GM23338 (cell line): ENCODE results near the gene TMEM59. TPM values are rescaled to one million over a fixed set of nuclear protein-coding genes. Genes with fewer than 3 reads are reported as not detected.

Experiments used
- ATAC-seq: fragments of 200-7000 bp; cut with Tn5 transposase; 3 replicates; pipeline ENCODE4 v1.9.1; 2020
- DNase-seq: peaks from one replicate; pipeline ENCODE4 v3.0.0-alpha.2; 2015; ENCODE audit warnings: low spot score
- H2AFZ ChIP-seq: fragments of 200-600 bp; sonication (generic); 2 replicates; pipeline ENCODE4 v1.8.0; 2016; ENCODE audit warnings: antibody characterized with exemption, mild to moderate bottlenecking, moderate library complexity
- H3F3A ChIP-seq: fragments of 200-600 bp; sonication (generic); replicated peaks from 2 replicates; pipeline ENCODE4 v1.8.0; 2017; ENCODE audit warnings: antibody characterized with exemption, mixed run types, low read depth
- H3K27ac ChIP-seq: fragments of 200-600 bp; sonication (generic); 2 replicates; pipeline ENCODE4 v1.6.1; 2016; ENCODE audit warnings: low read depth
- H3K27me3 ChIP-seq: fragments of 200-600 bp; sonication (generic); 2 replicates; pipeline ENCODE4 v1.8.0; 2016; ENCODE audit warnings: mild to moderate bottlenecking, mixed run types, moderate library complexity; ENCODE audit not compliant: insufficient read depth
- H3K36me3 ChIP-seq: fragments of 200-600 bp; sonication (generic); 2 replicates; pipeline ENCODE4 v1.8.0; 2016; ENCODE audit warnings: mild to moderate bottlenecking; ENCODE audit not compliant: insufficient read depth
- H3K4me1 ChIP-seq: fragments of 200-600 bp; sonication (generic); 2 replicates; pipeline ENCODE4 v1.8.0; 2016; ENCODE audit warnings: mild to moderate bottlenecking, moderate library complexity; ENCODE audit not compliant: insufficient read depth
- H3K4me2 ChIP-seq: fragments of 200-600 bp; sonication (generic); 2 replicates; pipeline ENCODE4 v1.7.1; 2017; ENCODE audit warnings: mixed run types
- H3K4me3 ChIP-seq: fragments of 200-600 bp; sonication (generic); 2 replicates; pipeline ENCODE4 v1.6.1; 2016; ENCODE audit warnings: mixed run types
- H3K79me2 ChIP-seq: fragments of 200-600 bp; sonication (generic); replicated peaks from 2 replicates; pipeline ENCODE4 v1.8.0; 2017; ENCODE audit warnings: mild to moderate bottlenecking; ENCODE audit not compliant: insufficient read depth
- H3K9me2 ChIP-seq: fragments of 200-600 bp; sonication (generic); 2 replicates; pipeline ENCODE4 v1.8.0; 2017; ENCODE audit not compliant: insufficient read depth
- H4K20me1 ChIP-seq: fragments of 200-600 bp; sonication (generic); replicated peaks from 2 replicates; pipeline ENCODE4 v1.8.0; 2017; ENCODE audit warnings: mild to moderate bottlenecking; ENCODE audit not compliant: insufficient read depth
- H3K27ac Mint-ChIP-seq: 2 replicates; pipeline ENCODE4 v1.8.0; 2020; ENCODE audit warnings: inconsistent platforms, mild to moderate bottlenecking, moderate library complexity, mixed read lengths
- H3K27me3 Mint-ChIP-seq: 3 replicates; pipeline ENCODE4 v1.8.0; 2022; ENCODE audit warnings: low read depth, mild to moderate bottlenecking, moderate library complexity, mixed read lengths, inconsistent platforms; ENCODE audit not compliant: insufficient read depth, poor library complexity
- H3K36me3 Mint-ChIP-seq: 3 replicates; pipeline ENCODE4 v1.8.0; 2021; ENCODE audit warnings: low read depth, mild to moderate bottlenecking, inconsistent platforms, moderate library complexity, mixed read lengths
- H3K4me1 Mint-ChIP-seq: 3 replicates; pipeline ENCODE4 v1.8.0; 2020; ENCODE audit warnings: mild to moderate bottlenecking, inconsistent platforms, mixed read lengths
- H3K4me3 Mint-ChIP-seq: 3 replicates; pipeline ENCODE4 v1.8.0; 2021; ENCODE audit warnings: moderate library complexity, mild to moderate bottlenecking, inconsistent platforms, mixed read lengths
- H3K9me3 Mint-ChIP-seq: 3 replicates; pipeline ENCODE4 v1.8.0; 2020; ENCODE audit warnings: moderate library complexity, mild to moderate bottlenecking, inconsistent platforms, mixed read lengths
- CREB1 ChIP-seq: fragments of 250-450 bp; sonication (Bioruptor Pico); IDR thresholded peaks from 2 replicates; pipeline ENCODE4 v1.5.0; 2020; ENCODE audit warnings: low read depth, mild to moderate bottlenecking, moderate library complexity
- CTCF ChIP-seq, 2 experiments: fragments of 200-600 bp in 1 of 2; sonication (generic) in 1 of 2; conservative IDR thresholded peaks; 2 replicates each; pipeline versions ENCODE4 v1.5.1 to v1.6.1; 2016 to 2017; ENCODE audit warnings: antibody characterized with exemption in 2 of 2, low read depth in 2 of 2, mild to moderate bottlenecking in 2 of 2, moderate library complexity in 1 of 2
- ETS1 ChIP-seq: IDR thresholded peaks from 2 replicates; pipeline ENCODE4 v1.6.1; 2016; ENCODE audit warnings: antibody characterized with exemption
- EZH2phosphoT487 ChIP-seq: fragments of 200-600 bp; sonication (generic); IDR thresholded peaks from one replicate; pipeline ENCODE4 v1.8.1; 2018; ENCODE audit warnings: antibody characterized with exemption; ENCODE audit not compliant: unreplicated experiment
- JUNB ChIP-seq: IDR thresholded peaks from one replicate; pipeline ENCODE4 v1.6.1; 2016; ENCODE audit warnings: antibody characterized with exemption; ENCODE audit not compliant: unreplicated experiment
- NANOG ChIP-seq: IDR thresholded peaks from 2 replicates; pipeline ENCODE4 v1.6.1; 2016; ENCODE audit warnings: antibody characterized with exemption, borderline replicate concordance
- REST ChIP-seq: IDR thresholded peaks from one replicate; pipeline ENCODE4 v1.6.1; 2018; ENCODE audit warnings: antibody characterized with exemption; ENCODE audit not compliant: unreplicated experiment
- STAT1 ChIP-seq: IDR thresholded peaks from one replicate; pipeline ENCODE4 v1.6.1; 2016; ENCODE audit warnings: antibody characterized with exemption; ENCODE audit not compliant: unreplicated experiment
- ZNF114 ChIP-seq: fragments of 250-450 bp; sonication (Bioruptor Pico); IDR thresholded peaks from 2 replicates; pipeline ENCODE4 v1.5.0; 2020; ENCODE audit warnings: mild to moderate bottlenecking, moderate library complexity
- ZNF331 ChIP-seq: fragments of 250-450 bp; sonication (Bioruptor Pico); IDR thresholded peaks from 2 replicates; pipeline ENCODE4 v1.5.0; 2020; ENCODE audit warnings: low read depth, mild to moderate bottlenecking, moderate library complexity
- polyA plus RNA-seq: library from polyadenylated mRNA; unstranded; fragments of >200 nt; fragmentation: Nextera tagmentation; extraction: Ambion mirVana; gene quantifications from 2 replicates; pipeline ENCODE4 v1.2.1, GENCODE V29; 2016
- total RNA-seq: library from RNA; depleted of rRNA; stranded (reverse); fragments of >200 nt; shearing (Covaris generic); gene quantifications from 2 replicates; pipeline ENCODE4 v1.2.3, GENCODE V29; 2014

The TMEM59 gene
- total and polyA plus RNA-seq, 2 experiments from 2014 or later: 81.9 to 132 TPM

DNA sequence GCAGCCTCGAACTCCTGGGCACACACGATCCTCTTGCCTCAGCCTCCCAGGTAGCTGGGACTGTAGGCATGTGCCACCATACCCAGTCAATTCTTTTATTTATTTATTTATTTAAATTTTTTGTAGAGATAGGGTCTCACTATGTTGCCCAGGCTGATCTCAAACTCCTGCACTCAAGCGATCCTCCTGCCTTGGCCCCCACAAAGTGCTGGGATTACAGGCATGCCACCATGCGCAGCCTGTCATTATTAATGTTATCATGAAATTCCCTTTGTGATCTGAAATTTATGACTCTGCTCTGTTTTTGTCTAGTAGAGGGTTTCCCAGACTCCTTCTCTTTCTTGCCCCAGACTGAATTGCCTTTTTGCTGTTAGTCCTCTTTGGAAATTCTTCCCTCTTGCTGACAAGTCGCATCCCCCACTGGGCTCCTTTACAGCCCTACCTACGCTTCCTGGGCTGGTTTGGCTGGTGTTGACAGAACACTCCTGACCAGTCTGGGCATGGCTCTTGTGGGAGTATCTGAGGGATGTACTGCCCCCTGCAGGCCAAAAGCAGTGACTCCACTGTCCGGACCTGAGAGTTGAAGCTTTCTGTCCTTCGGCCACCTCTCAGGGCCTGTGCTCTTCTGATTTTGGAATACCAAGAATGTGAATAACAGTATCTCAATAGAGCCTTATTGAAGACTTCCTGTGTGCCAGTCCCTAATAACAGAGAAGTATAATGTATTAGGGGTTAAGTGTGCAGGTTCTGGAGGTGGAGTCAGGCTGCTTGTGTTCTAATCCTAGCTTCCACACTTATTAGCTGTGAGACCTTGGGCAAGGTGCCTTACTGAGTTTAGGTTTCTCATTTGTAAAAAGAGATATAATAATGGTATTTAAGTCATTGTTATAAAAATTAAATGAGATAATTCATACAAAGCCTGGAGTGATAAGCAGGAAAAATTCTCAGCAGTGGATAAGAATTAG lies 28.6 kb upstream of the TMEM59 start:
- no peak overlapping the region for H3K27ac ChIP-seq
- no peaks in the 10 kb centered on the region for H3K79me2 ChIP-seq
- peak; percentile 100 for ATAC-seq
- peak; percentile 97 for DNase-seq
- Mint-ChIP-seq H3K9me3 (no peaks in the 10 kb centered on the region), H3K36me3 (no peaks in the 10 kb centered on the region), H3K27ac (no peak overlapping the region), H3K4me1 (peaks cover 10% of the 10 kb centered on the region; the same call in 2 of the 3 replicates), H3K27me3 (no peaks in the 10 kb centered on the region), H3K4me3 (no peak overlapping the region)
- no peak overlapping the region for H3K4me2 ChIP-seq
- H4K20me1 ChIP-seq: no peaks in the 10 kb centered on the region
- no peaks in the 10 kb centered on the region for H3K36me3 ChIP-seq
- no peaks in the 10 kb centered on the region; the same call in 1 of the 2 replicates for H3K4me1 ChIP-seq
- no peak overlapping the region for H2AFZ ChIP-seq
- H3K27me3 ChIP-seq: no peaks in the 10 kb centered on the region
- H3K4me3 ChIP-seq: no peak overlapping the region
- TF ChIP-seq CTCF (conservative IDR thresholded peaks at IDR 0.05; ENCODE audit: low read depth in 2 of 2) (peak; percentile 96 to 97), ZNF331 (CRISPR knock-in tag) (no peak), JUNB (no peak), REST (no peak), ZNF114 (CRISPR knock-in tag) (peak; percentile 17; the same call in 1 of the 2 replicates)
- H3K9me2 ChIP-seq: no peaks in the 10 kb centered on the region
- H3F3A ChIP-seq: no peaks in the 10 kb centered on the region

DNA sequence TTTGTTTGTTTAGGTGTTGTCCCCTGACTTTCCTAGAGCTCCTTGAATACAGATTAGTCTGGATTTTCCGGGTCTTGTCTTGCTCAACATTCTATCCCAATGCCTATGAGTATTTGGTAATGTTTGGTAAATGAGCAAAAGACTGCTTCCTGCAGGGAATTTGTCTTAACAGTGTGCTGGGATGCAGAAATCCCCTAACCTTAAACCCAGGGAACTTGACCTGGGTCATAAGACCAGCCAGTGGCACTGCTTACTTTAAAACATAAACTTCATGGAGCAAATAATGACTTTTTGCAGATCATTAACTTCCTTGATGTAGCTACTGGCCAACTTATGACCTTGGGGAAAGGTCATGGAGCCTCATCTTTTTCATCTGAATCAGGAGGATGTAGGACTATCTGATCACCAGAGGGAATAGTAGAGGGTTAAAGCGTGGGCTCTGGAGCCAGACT lies 27.6 kb upstream of the TMEM59 start:
- Histone ChIP-seq H3K9me2 (no peaks in the 10 kb centered on the region), H3K4me3 (no peak overlapping the region), H3K27me3 (no peaks in the 10 kb centered on the region), H3K79me2 (no peaks in the 10 kb centered on the region), H3K4me2 (no peak overlapping the region), H3F3A (no peaks in the 10 kb centered on the region), H3K27ac (no peak overlapping the region), H3K4me1 (no peaks in the 10 kb centered on the region; the same call in 1 of the 2 replicates), H2AFZ (no peak overlapping the region), H3K36me3 (no peaks in the 10 kb centered on the region), H4K20me1 (no peaks in the 10 kb centered on the region)
- peaks cover 7% of the 10 kb centered on the region; the same call in 2 of the 3 replicates for H3K4me1 Mint-ChIP-seq
- H3K9me3 Mint-ChIP-seq: no peaks in the 10 kb centered on the region
- no peak overlapping the region for H3K27ac Mint-ChIP-seq
- H3K36me3 Mint-ChIP-seq: no peaks in the 10 kb centered on the region
- H3K27me3 Mint-ChIP-seq: no peaks in the 10 kb centered on the region
- ATAC-seq (no peak), DNase-seq (no peak)
- H3K4me3 Mint-ChIP-seq: no peak overlapping the region
- TF ChIP-seq CREB1 (no peak), REST (no peak), NANOG (no peak), ETS1 (no peak), EZH2phosphoT487 (no peak), STAT1 (no peak), ZNF114 (CRISPR knock-in tag) (no peak)
